Eye (tissue), 1 donor: ENCODE measurements around the gene ABCA2.
"Not testable (repeated sequence)": the region's sequence is repeated elsewhere in the genome, so short reads cannot be mapped to it uniquely, and the experiment has no call there.

Source experiments
- DNase-seq: peaks from one replicate; pipeline ENCODE4 v3.0.0-alpha.2; 2015

Gene ABCA2

DNA sequence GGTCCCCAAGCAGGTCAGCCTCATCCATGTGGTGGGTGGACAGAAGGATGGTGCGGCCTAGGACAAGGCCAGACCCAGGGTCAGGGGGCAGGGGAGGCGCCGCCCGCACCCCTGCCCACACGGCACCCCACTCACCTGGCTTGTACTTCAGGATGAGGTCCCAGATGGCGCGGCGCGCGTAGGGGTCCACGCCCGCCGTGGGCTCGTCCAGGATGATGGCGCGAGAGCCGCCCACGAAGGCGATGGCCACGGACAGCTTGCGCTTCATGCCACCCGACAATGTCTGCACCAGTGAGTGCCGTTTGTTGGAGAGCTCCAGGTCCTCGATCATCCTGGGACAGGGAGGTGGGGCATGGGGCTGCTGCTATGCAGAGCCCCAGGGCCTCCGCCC is 12.5 kb downstream of the ABCA2 start:
- no peak for DNase-seq

DNA sequence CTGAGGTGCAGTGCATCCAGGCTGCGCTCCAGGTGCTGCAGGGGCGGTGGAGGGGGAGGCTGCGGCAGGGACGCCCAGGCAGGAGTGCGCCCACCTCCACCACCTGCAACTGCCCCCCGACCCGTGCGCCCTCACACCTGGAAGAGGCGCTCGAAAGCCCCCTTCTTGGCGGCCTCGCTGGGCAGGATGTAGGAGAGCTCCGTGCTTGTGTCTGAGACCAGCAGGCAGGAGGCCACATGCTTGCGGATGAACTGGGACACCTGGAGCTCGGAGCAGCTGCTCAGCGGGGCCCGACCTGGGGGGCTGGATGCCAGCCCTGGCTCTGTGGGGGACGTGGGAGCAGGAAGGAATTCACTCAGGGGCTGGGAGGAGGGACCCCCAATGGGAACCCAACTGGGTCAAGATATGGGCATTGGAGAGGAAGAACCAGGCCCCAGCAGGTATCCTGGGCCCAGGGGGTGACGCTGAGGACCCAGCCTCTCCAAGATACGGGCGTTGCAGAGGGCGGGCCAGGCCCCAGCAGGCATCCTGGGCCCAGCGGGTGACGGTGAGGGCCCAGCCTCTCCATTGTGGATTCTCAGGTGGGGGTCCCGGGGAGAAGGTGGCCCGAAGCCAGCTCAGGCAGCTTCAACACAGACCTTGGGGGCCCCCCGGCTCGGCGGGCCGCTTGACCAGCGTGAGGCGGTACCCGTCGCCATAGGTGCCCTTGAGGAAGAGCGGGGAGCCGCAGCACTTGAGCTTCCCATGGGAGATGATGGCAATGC is 13.1 kb downstream of the ABCA2 start:
- DNase-seq: no peak

DNA sequence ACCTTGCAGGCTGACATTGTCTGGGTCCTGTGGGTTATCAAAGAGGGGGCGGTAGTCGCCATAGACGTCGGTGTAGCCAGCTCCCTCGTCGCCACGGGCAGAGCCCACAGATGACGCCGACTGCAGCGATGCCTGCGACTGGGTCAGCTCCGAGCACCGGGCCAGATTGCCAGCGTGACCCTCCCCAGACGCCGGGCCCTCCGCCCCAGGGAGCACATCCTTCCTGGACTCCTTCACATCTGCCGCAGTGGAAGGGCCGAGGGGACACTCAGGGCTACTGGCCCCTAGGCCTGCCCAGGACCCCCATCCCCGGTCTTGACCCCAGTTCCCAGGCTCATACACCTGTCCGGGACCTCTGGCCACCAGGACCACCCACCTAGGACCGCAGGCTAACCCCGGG is 13.9 kb downstream of the ABCA2 start:
- no peak for DNase-seq

DNA sequence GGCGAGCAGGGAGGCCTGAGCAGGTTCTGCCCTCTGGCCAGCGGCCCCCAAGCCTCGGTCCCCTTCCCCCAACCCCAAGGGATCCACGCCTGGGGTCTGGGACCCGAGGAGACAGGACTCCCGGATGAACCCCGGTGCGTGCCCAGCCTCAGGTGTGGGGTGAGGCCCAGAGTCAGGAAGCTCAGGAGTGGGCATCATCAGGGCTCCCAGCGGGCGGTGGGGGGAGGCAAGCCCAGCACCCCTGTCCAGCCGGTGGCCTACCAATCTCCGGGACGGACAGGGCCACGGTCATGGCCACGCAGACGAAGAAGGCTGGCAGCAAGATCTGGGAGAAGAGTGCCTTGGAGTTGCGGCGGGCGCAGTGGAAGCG is 14.5 kb downstream of the ABCA2 start:
- no peak for DNase-seq

DNA sequence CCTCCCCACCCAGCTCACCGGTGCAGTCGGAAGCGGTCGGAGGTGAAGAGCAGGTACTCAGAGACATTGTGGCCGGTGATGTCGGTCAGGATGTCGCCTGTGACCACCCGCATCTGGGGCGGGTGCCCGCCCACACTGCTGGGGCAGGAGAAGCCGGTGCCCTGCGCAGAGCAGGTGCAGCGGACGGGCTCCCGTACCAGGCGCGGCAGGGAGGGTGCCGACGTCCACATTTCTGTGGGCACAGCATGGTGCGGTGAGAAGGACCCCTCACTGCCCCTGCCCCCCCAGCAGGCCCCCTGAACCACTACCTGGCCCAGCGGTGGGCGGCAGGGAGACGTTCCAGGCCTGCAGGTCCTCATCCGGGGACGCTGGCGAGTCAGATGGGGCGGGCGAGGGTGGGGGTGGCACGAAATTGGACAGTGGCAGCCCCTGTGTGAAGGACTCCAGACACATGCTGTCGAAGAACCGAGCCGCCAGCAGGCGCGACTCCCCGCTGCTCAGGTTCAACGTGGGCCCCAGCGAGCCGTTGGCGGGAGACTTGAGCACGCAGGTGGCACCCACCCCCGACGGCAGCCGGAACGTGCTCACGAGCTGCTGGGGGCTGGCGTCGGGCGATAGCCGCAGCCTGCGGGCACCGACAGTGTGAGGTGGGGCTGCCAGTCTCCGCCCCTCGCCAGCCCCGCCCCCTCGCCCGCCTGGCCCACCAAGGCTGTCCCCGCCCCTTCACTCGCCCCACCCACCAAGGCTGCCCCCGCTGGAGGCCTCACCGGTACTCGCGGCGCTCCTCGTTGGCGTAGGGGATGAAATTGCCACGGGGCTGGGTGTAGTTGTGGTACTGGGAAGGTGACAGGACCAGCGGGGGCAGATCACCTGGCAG is 15.1 kb downstream of the ABCA2 start:
- no peak for DNase-seq

DNA sequence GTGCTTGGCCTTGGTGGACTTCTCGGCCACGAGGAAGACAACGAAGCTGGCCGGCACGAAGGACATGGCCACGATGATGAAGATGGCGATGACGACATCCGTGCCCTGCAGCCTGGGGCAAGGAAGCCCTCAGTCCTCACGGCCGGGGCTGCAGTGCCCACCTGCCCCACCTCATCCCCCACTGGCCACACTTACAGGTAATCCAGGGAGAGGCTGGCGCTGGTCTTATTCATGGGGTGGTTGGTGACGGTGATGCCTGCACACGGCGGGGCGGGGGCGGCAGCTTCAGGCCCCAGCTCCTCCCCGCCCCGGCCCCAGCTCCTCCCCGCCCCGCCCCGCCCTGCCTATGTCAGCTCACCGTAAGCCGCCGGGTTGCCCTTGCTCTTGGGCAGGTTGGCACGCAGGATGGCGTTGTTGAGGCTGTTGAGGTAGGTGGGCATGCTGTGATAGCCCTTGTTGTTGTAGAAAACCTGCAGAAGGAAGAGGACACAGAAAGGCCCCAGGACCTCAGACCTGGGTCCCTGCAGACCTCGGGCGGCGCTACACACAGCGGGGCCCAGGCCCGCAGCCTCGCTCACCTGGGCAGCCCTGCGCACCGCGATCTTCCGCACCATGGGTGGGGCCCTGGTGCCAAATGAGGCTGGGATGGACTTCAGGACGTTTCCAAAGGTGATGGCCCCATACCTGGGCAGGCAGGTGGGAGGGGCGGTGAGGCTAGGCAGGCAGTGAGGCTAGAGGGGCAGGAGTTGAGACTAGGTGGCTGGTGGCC is 15.9 kb downstream of the ABCA2 start:
- no peak for DNase-seq

DNA sequence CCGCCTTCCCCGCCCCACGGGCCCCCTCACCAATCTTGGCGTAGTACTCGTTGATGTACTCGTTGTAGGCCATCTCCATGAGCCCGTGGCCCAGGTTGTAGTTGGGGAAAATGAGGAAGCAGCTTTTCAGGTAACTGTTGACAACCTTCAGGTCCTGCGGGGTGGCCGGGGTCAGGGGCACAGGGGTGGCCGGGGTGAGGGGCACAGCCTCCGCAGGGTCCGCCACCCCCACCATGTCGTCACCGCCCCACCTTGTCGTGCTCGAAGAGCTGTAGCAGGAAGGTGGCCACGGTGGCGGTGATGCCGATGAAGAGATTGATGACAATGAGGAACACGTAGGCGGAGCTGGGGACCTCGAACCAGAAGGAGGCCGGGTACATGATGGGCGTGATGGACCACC is 16.9 kb downstream of the ABCA2 start:
- DNase-seq: no peak

DNA sequence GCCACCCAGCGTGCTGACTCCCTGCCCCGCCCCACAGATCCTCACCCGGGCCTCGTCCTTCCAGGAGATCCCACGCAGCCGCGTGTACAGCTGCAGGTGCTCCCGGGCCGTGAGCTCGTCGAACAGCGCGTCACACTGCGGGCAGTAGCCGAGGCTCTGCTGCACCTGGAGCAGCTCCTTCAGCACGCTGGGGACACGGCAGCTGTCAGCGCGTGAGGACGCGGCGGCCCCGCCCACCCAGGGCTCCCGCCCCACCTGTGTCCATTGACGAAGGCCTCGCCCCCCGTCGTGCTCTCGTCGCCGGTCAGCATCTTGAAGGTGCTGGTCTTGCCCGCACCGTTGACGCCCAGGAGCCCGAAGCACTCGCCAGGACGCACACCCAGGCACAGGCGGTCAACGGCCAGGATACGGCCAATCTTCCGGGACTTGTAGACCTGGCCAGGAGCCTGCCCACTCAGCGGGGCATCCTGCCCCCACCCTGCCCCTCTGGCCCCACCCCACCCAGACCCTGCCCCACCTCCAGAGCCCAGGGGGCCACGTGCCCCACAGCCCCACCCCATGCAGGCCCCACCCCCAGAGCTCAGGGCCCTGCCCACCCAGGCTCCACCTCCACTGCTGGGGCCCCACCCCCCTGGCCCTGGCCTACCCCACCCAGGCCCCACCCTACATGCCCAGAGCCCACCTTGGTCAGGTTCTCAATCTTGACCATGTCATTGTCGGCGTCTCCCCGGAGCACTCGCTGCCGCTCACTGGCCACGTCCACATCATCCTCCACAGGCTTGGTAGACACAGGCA is 17.9 kb downstream of the ABCA2 start:
- DNase-seq: no peak

DNA sequence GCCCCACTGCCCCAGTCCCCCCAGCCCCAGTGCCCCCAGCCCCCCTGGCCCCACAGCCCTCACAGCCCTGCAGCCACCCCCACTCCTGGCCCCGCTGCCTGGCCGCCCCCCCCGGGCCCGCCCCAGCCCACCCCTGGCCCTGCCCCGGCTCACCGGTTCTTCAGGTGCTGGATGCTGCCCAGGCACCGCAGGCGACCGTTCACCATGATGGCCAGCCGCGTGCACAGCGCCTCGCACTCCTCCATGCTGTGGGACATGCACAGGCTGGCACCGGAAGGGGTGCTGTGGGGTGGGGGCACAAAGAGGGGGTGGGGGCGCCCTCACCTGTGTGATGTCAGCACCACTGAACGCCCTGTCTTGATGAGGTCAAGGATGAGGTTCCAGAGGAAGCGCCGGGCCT is 18.8 kb downstream of the ABCA2 start:
- DNase-seq: no peak

DNA sequence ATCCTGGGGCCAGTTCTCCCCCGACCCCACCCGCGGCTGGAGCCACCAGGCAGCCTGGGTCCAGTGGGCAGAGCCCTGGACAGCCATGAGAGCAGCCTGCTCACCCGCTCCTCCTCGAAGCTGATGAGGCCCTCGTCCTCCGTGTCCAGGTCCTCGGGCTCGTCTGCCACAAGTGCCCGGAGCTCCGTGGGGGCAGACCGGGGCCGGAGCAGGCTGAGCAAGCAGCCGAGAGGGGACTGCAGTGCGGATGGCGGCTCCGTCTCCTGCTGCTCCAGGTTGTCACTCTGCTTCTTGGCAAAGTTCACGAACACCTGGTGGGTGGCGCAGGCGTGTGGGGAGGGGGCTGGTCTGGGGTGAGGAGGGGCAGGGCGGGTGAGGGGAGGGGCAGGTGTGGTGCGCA is 19.7 kb downstream of the ABCA2 start:
- DNase-seq: no peak

DNA sequence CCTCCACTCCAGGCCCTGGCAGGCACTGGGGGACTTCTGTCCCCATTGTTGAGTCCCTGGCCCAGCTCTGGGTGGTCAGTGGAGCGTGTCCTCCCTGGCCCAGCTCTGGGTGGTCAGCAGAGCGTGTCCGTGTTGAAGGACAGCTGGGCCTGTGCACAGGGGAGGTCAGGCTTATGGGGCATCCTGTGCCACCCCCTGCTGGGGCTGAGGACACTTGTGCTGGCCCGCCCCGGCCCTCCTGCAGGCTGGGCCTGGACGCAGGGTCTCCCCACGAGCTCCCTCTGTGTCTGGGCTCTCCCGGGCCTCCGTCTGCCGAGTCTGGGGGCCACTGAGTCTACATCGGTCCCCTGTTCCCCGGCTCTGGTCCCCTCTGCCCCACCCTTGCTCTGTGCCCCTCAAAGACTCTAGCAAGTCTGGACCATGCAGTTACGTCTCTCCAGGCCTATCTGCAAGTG is 20.2 kb downstream of the ABCA2 start:
- peak; percentile 27 for DNase-seq

DNA sequence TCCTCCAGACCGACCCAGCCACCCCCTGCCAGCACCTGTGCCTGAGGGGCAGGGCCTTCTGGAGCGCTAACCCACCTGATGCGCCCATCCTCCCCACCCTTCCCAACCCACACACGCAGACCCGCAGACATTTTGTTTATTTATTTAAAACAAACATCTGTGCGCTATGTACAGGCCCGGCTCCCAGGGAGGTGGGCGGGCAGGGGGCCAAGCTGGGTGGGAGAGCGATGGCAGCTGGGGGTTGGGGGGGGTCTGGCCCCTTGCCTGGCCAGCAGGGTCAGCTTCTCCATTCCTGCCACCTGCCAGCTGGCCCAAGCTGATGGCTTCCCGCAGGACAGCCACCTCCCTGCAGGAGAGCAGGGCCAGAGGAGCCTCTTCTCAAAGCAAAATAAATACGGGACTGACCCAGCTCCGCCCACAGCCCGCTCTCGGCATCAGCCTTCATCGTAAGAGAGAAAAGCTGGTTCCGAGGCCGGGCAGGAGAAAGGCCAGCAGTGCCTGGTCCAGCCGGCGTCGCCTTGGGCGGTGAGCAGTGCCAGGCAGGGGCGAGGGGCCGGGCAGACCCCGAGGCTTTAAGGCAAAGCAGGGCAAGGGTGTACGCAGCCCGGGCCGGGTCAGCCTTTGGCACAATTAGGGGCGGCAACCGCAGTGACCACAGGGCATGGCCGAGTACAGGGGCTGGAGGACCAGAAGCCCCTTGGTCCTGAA is 20.8 kb downstream of the ABCA2 start:
- DNase-seq: peak; percentile 26

DNA sequence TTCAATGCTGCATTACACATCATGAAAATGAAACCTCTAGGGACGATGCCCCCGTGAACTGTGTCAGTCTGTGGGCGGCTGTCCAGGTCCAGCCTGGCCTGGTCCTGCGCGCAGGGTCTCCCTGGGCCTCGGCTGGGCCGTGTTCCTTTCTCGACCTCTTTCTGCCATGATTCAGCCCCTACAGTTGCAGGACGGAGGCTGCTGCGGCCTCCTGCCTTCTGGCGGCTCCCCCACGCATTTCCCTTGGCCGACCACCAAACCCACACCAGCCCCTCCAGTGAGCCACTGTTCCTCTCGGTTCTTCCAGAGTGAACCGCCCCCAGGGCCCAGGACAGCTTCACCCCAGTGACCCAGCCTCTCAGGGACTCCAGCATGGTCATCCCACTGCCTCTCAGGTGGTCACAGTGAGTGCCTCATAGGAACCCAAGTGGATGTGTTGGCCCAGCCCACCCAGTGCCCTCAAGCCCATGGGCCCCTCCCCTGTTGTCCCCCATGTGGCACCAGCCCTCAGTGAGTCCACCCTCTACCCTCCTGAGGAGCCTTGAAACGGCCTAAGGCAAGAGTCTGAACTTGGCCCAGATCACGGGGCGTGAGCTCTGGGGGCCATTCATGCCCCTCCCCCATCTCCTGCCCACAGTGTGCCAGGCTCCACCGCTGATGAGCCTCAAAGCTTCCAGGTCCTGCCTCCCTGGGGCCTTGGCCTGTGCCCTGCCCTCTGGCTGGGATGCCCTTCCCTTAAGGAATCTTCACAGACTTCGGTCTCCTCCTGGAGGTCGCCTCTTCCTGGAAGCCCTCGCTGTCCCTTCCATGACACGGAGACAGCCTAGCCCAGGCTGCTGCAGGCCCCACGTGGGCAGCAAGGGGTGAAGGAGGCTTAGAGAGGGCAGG is 21.7 kb downstream of the ABCA2 start:
- DNase-seq: no peak

DNA sequence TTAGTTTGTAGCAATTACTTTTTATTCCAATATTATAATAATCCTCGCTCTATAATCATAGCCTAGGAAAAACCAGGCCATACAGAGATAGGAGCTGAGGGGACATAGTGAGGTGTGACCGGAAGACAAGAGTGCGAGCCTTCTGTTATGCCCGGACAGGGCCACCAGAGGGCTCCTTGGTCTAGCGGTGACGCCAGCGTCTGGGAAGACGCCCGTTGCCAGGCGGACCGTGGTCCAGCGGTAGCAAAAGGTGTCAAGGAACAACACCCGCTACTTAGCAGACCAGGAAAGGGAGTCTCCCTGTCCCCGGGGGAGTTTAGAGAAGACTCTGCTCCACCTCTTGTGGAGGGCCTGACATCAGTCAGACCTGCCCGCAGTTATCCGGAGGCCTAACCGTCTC is 23.8 kb downstream of the ABCA2 start:
- DNase-seq: not testable (repeated sequence)

DNA sequence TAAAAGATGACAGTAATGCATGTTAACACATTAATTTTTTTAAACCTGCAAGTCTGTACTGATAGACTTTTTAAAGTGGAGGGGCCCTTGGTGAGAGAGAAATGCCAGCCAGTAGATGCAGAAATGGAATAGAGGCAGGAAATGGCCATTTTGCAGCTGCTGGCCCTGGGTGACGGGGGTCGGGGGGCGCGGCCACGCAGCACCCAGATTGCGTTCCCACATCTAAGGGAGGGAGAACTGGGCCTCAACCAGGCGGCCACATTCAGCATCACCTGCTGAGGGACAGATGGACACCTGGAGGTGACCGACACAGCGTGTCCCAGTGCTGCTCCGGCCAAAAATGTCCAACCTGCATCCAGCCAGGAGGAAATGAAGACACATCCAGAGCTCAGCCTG is 25.4 kb downstream of the ABCA2 start:
- DNase-seq: no peak

DNA sequence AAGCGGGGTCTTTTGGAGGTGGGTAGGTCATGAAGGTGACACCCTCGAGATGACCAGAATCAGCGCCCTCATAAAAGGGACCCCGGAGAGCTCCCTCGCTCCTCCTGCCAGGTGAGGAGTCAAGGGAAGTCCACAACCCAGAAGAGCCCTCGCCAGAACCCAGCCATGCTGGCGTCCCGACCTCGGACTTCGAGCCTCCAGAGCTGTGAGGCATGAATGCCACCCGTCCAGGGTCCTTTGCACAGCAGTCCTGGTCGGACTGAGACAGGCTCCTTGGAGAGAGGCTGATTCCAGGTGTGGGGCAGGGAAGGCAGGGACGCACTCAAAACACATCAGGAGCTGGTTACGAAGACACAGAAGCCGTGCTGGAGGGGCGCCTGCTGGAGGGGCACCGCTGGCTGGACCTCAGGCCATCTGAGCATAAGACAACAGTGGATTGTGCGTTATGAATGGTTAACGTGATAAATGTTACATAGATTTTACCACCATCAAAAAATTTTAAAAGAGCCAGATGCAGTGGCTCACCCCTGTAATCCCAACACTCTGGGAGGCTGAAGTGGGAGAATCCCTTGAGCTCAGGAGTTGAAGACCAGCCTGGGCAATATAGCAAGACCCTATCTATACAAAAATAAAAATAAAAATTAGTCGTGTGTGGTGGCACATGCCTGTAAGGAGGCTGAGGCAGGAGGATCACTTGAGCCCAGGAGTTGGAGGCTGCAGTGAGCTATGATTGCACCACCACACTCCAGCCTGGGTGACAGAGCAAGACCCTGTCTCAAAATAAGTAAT is 26.0 kb downstream of the ABCA2 start:
- no peak for DNase-seq

DNA sequence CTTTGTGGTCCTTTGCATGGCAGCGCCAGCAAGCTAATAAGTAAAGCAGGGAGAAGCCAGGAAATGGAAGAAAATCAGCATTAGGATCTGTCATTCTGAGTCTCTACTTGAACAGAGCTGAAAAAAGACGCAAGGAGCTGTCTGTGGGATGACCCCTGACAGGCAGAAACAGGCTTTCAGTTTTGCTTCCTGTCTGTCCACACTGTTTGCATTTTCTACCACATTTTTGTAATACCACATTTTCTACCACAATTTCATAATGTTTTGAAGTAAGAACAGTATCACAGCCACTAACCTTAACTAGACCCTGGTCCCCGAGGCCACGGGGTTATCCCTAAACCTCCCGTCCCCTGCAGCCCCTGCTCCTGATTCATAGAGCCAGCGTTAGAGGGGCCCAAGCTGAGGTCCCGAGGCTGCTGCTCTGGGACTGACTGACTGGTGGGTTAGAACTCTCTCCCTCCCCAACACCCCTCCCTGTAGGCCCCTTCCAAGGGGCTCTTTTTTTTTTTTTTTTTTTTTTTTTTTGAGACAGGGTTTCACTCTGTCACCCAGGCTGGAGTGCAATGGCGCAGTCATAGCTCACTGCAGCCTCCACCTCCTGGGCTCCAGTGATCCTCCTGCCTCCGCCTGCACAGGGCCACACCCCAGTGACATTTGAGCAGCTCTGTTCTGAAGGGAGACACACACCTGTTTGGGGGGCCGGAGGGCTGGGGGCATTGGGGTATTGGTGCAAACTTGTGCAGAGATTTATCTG is 27.7 kb downstream of the ABCA2 start:
- no peak for DNase-seq

DNA sequence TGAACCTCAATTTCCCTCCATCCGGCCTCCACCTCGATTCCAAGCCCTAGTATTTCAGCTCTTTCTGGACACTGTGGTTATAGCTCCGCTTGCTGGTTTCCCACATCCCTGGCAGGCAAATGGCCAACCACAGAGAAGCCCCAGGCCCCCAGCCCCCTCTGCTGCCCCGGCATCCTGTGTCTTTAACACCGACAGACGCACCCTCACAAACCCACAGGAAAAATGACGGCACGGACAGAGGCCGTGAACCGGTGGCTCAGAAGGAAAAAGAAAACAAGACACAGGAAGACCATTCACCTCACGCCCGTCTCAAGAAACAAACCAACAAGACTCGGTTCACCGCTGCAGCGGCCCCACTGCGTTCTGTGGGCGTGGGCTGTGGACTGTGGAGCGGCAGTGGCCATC is 30.2 kb downstream of the ABCA2 start:
- DNase-seq: no peak

DNA sequence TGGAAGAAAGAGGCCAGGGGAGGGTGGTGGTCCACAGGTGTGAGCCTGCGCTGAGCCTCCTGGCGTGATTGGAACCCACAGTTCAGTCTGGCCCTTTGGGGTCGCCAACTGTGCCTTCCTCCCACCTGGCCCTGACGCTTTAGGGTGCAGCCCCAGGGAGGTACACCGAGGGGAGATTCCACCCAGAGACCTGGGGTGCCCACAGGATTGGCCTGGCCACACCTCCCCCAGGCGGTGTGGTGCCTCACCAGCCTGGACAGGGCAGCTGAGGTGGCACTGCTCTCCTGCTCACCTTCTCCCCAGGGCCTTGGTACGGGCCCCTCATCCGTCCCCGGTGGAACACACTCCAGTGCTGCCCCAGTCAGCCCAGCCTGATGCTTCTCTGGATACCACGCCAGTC is 30.7 kb downstream of the ABCA2 start:
- no peak for DNase-seq
